GM12891 (cell line): ENCODE measurements around the gene PRKAR1B.

Experiments used
- POLR2A ChIP-seq: IDR thresholded peaks from 2 replicates; pipeline ENCODE4 v1.6.1; 2011; ENCODE audit warnings: low read depth, low read length, control low read depth
- POLR2AphosphoS5 ChIP-seq: IDR thresholded peaks from 2 replicates; pipeline ENCODE4 v1.6.1; 2011; ENCODE audit warnings: low read depth, low read length, control low read depth
- TAF1 ChIP-seq: IDR thresholded peaks from 2 replicates; pipeline ENCODE4 v1.6.1; 2011; ENCODE audit warnings: low read depth, low read length, control low read depth

DNA sequence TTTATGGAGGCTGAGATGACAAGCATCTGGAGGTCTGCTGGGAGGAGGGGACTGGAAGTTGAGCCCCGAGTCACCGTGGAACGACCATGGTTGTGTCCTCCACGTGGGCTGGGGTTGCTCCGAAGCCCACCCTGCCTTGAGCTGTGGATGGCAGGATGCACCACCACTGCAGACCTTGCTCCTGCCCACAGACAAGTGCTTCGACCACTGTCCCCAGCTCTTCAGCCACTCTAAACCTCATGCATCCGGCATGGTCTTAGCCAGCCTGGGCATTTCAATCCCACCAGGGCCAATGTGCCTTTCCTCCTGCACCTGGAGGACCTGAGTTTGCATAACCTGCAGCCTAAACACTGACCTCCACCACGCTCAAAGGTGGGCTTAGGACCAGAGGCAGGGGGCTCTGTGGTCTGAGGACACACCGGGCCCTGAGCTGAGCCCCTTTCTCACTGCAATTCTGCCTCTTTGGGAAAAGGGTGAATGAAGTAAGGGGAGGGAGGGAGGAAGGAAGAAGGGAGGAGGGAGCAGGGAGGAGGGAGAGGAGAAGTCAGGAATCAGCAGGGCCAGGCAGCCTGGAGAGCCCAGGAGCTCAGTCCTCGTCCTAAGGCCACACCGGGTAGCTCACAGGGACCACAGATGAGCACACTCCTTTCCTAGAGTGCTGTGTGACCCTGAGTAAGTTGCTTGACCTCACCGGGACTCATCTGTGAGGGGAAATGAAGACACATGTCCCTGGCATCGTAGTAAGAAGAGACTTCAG, 45.4 kb downstream of the PRKAR1B start:
- TF ChIP-seq POLR2A (no peak), POLR2AphosphoS5 (no peak), TAF1 (no peak)
